Activated CD8-positive, alpha-beta T cell treated with anti-CD3 and anti-CD28 coated beads, Interleukin-2, amount 10 ng/mL, durations not matched to agents 7 days and 5 days (primary cell): Measurements from ENCODE around the gene FAM174C. TPM values are rescaled to one million over a fixed set of nuclear protein-coding genes. Genes with fewer than 3 reads are reported as not detected.
"Not testable (repeated sequence)": the region's sequence is repeated elsewhere in the genome, so short reads cannot be mapped to it uniquely, and the experiment has no call there.

ENCODE experiments used
- ATAC-seq: fragments of 150-1000 bp; cut with Tn5 transposase; one replicate; pipeline ENCODE4 v1.10.0; 2021; ENCODE audit warnings: moderate library complexity
- CTCF ChIA-PET: fragments of 350-600 bp; sonication (Branson Sonifier 250); formaldehyde crosslinking; loops from one replicate; lab custom pipeline; 2021; ENCODE audit warnings: antibody characterized with exemption; lab: Charles Lee
- POLR2A ChIA-PET: fragments of 350-600 bp; sonication (Branson Sonifier 250); formaldehyde crosslinking; loops from one replicate; lab custom pipeline; 2021; ENCODE audit warnings: antibody characterized with exemption; lab: Charles Lee
- DNase-seq: peaks from one replicate; pipeline ENCODE4 v3.0.0-alpha.2; 2020
- H3K27ac Mint-ChIP-seq: one replicate; pipeline ENCODE4 v1.8.0; 2021; ENCODE audit warnings: mild to moderate bottlenecking, mixed read lengths
- H3K27me3 Mint-ChIP-seq: one replicate; pipeline ENCODE4 v1.8.0; 2021; ENCODE audit warnings: low read depth, mixed read lengths
- H3K36me3 Mint-ChIP-seq: one replicate; pipeline ENCODE4 v1.8.0; 2021; ENCODE audit warnings: low read depth, mixed read lengths
- H3K4me1 Mint-ChIP-seq: one replicate; pipeline ENCODE4 v1.8.0; 2021; ENCODE audit warnings: low read depth, mixed read lengths
- H3K4me3 Mint-ChIP-seq: one replicate; pipeline ENCODE4 v1.8.0; 2021; ENCODE audit warnings: mild to moderate bottlenecking, mixed read lengths
- H3K9me3 Mint-ChIP-seq: one replicate; pipeline ENCODE4 v1.8.0; 2022; ENCODE audit warnings: mixed read lengths; ENCODE audit not compliant: insufficient read depth
- total RNA-seq, 2 experiments: library from RNA; stranded (reverse); gene quantifications; one replicate each; pipeline ENCODE4 v1.2.3, GENCODE V29; 2021

FAM174C gene
- total RNA-seq, 2 experiments from 2014 or later = 57.1 TPM

DNA sequence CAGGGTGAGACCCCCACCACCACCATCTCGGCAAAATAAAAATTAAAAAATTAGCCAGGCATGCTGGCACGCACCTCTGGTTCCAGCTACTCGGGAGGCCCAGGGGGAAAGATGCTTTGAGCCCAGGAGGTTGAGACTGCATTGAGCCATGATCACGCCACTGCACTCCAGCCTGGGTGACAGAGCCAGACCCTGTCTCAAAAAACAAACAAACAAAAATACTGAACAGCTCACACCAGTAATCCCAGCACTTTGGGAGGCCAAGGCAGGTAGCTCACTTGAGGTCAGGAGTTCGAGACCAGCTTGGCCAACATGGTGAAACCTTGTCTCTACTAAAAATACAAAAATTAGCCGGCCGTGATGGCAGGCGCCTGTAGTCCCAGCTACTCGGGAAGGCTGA lies 30.0 kb downstream of the FAM174C start:
- H3K36me3 Mint-ChIP-seq, H3K27me3 Mint-ChIP-seq, H3K27ac Mint-ChIP-seq, CTCF ChIA-PET, H3K4me3 Mint-ChIP-seq, H3K4me1 Mint-ChIP-seq, POLR2A ChIA-PET, ATAC-seq, DNase-seq, H3K9me3 Mint-ChIP-seq: not testable (repeated sequence)

DNA sequence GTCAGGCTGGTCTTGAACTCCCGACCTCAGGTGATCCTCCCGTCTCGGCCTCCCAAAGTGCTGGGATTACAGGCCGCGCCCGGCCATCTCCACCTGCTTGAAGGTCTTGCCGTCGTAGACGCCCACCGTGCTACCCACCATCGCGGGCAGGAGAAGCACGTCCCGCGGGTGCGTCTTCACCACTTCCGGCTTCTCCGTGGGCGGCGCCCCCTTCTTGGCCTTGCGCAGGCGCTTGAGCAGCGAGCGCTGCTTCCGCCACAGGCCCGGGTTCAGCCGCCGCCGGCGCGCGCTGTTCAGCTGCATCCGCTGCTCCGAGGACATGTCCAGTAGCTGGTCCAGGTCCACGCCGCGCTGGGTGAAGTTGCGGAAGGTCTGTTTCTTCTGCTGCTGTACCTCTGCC lies 32.0 kb downstream of the FAM174C start:
- no peaks in the 10 kb centered on the region for H3K4me1 Mint-ChIP-seq
- H3K27me3 Mint-ChIP-seq = no peaks in the 10 kb centered on the region
- H3K4me3 Mint-ChIP-seq = no peak overlapping the region
- no peak for ATAC-seq
- H3K27ac Mint-ChIP-seq = no peak overlapping the region
- H3K36me3 Mint-ChIP-seq = no peaks in the 10 kb centered on the region
- no peaks in the 10 kb centered on the region for H3K9me3 Mint-ChIP-seq
- no peak for DNase-seq
- CTCF ChIA-PET = no interaction called here
- POLR2A ChIA-PET = no interaction called here

DNA sequence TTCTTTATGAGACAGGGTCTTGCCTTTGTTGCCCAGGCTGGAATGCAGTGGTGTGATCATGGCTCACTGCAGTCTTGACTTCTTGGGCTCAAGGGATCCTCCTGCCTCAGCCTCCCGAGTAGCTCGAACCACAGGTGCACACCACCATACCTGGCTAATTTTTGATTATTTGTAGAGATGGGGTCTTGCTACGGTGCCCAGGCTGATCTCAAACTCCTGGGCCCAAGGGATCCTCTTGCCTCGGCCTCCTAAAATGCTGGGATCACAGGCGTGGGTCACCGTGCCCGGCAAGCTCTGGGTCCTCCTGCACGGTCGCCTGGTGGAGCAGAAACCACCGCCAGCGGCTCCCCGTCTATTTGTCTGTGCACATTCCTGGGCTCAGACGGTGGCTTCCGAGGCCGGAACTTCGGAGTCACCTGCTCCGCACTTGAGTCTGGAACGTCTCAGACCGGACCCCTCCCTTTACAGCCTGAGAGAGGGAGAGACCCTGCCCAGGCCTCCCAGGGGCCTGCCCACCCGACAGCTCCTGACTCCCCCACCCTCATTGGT lies 32.5 kb downstream of the FAM174C start:
- POLR2A ChIA-PET = no interaction called here
- Mint-ChIP-seq H3K4me1 (no peaks in the 10 kb centered on the region), H3K27ac (no peak overlapping the region), H3K4me3 (no peak overlapping the region), H3K27me3 (no peaks in the 10 kb centered on the region), H3K9me3 (no peaks in the 10 kb centered on the region), H3K36me3 (no peaks in the 10 kb centered on the region)
- ATAC-seq = no peak
- DNase-seq = no peak
- CTCF ChIA-PET = no interaction called here

DNA sequence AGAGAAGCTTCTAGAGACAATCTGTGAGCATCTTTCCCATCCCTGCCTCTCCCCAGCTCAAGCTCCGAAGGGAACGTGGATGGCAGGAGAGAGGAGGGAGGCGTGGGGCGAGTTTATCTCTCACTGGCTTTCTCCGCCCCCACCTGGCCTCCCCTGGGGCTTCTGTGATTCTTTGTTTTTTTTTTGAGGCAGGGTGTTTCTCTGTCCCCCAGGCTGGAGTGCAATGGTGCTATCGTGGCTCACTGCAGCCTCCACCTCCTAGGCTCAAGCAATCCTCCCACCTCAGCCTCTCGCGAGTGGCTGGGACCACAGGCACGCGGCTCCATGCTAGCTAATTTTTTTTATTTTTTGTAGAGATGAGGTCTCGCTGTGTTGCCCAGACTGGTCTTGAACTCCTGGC lies 33.4 kb downstream of the FAM174C start:
- ATAC-seq (no peak), DNase-seq (no peak)
- Mint-ChIP-seq H3K4me1 (no peaks in the 10 kb centered on the region), H3K27me3 (no peaks in the 10 kb centered on the region), H3K9me3 (no peaks in the 10 kb centered on the region), H3K36me3 (no peaks in the 10 kb centered on the region), H3K4me3 (no peak overlapping the region), H3K27ac (no peak overlapping the region)
- ChIA-PET CTCF (interaction anchor here (1.0 kb wide), 1 partner anchor 64 kb away, joined by 3 read pairs; no protein-coding TSS in a partner anchor), POLR2A (no interaction called here)

DNA sequence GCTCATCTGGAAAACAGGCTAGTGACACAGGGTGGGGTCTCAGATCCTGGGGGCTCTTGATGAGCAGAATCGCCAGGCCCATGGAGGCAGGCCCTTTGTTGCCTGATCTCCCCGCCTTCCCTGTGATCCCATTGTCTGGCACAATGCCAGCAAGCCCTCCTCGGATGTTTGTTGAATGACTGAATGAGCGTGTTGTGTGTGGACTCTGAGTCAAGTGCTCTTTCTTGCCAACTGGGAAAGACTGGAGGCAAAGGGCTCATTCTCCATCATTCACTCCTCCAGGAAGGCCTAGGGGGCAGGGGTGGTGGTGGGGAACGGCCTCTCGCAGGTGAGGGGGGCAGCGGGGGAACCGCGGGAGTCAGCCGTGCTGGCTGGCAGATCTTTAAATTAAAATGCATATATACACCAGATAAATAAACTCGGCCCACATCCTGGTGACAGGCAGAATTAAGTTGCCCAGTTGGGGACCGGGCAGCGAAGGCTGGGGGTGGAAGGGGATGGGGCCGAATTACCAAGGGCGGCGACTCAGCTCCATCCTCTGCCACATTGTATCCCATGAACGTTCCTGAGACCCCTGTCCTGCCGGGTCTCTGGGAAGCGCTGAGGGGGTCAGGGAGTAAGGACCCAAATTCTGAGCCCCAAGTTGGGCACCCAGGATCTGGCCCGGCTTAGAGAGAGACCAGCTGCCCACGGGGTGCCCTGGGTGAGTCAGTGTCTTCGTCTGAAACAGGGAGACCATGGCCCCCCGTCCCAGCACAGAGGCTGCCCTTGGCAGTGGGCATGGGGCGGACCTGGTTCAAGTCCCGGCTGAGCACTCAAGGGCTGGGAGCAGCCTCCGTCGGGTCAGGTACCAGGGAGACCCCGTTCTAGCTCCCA lies 34.9 kb downstream of the FAM174C start:
- Mint-ChIP-seq H3K27me3 (peaks cover 5% of the 10 kb centered on the region), H3K9me3 (no peaks in the 10 kb centered on the region), H3K36me3 (no peaks in the 10 kb centered on the region), H3K4me1 (no peaks in the 10 kb centered on the region), H3K4me3 (no peak overlapping the region), H3K27ac (no peak overlapping the region)
- DNase-seq = no peak
- ChIA-PET CTCF (interaction anchor here (1.6 kb wide), 1 partner anchor 66 kb away, joined by 5 read pairs; no protein-coding TSS in a partner anchor), POLR2A (interaction anchor here (0.6 kb wide), 1 partner anchor 41 kb away, joined by 3 read pairs; the partner anchor contains the start of gene CIRBP)
- ATAC-seq = no peak

DNA sequence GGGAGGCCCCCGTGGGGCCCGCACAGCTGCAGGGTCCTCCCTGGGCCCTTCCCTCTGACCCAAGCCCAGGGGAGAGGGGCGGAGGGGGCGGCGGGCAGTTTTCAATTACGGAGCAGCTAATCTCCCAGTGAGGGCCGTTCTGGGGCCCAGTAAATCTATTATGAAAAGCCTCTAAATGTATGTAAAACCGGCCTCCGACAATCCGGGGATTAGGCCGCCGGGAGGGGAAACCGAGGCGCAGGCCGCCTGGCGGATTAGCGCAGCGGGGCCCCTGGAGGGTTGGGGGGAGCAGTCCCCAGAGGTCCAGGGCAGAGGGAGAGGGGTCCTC lies 35.5 kb downstream of the FAM174C start:
- Mint-ChIP-seq H3K9me3 (no peaks in the 10 kb centered on the region), H3K4me1 (no peaks in the 10 kb centered on the region), H3K4me3 (no peak overlapping the region), H3K27me3 (peaks cover 5% of the 10 kb centered on the region), H3K27ac (no peak overlapping the region), H3K36me3 (no peaks in the 10 kb centered on the region)
- CTCF ChIA-PET = interaction anchor here (1.6 kb wide), 1 partner anchor 67 kb away, joined by 5 read pairs; no protein-coding TSS in a partner anchor
- DNase-seq (no peak), ATAC-seq (no peak)
- POLR2A ChIA-PET = interaction anchor here (0.6 kb wide), 1 partner anchor 41 kb away, joined by 3 read pairs; the partner anchor contains the start of gene CIRBP

DNA sequence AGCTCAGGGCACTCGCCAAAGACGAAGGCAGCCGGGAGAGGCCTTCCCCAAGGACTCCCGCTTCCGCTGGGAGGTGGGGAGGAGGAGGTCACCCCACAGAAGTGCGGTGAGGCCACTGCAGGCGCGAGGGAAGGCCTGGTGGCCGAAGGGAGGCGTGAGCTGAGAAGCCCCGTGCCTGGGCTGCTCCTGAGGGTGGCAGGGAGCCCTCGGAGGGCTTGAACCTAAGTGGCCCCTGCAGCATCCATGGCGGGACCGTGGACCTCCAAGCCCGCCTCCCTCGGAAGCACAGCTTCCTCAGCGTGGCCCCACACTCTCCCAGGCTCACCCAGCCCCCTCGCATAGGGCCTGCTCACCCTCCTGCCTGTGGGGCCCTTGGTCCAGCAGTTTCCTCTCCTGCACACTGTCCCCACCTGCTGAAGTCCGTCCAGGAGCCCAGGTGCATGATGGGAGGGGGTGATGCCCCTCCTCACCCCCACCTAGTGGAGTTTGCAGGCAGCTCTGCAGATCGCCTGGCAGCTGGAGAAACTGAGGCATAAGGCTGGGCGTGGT lies 36.3 kb downstream of the FAM174C start:
- Mint-ChIP-seq H3K27ac (no peak overlapping the region), H3K36me3 (no peaks in the 10 kb centered on the region), H3K4me3 (no peak overlapping the region), H3K4me1 (no peaks in the 10 kb centered on the region), H3K9me3 (no peaks in the 10 kb centered on the region), H3K27me3 (peaks cover 7% of the 10 kb centered on the region)
- no peak for ATAC-seq
- ChIA-PET POLR2A (no interaction called here), CTCF (interaction anchor here (1.6 kb wide), 1 partner anchor 68 kb away, joined by 5 read pairs; no protein-coding TSS in a partner anchor)
- DNase-seq = no peak

DNA sequence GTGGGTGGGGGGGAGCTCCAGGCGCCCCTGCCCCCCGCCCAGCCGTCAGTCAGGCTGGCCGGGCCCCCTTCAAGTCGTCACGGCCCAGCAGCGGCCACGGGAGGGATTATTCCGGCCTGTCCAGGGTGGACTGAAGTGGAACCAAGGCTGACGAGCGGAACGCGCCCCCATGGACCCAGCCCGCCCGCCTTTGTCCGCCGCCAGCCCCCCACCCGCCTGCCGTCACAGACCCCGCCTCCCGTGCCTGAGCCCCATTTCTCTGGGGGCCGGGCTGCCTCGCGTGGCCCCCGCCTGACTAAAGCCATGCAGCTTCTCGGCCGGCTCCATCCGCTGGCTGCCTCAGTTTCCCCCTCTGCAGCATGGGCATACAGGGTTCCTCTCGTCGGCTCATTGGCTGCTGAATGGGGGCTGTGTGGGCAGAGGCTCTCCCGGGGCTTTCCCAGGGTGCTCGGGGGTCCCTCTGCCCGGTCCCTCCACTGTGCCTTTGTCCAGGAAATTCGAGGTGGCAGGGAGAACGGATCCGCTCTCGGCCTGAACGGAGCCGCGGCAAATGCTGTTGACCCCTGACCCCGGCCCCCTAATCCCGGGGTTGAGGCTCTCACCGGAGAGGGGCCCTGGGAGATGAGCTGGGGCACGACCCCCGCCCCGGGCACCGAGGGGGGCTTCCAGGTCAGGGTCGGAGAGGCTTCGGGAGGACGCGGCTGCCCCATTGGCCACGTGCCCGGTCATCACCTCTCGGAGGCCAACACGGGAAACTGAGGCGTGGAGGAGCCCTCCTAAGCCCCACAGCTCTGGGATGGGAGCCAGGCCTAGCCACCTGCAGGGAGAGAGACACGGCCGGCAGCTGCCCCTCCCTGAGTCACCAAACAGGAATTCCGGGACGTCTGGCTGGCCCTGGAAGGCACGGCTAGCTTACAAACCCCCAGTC lies 37.7 kb downstream of the FAM174C start:
- Mint-ChIP-seq H3K27ac (no peak overlapping the region), H3K36me3 (no peaks in the 10 kb centered on the region), H3K9me3 (no peaks in the 10 kb centered on the region), H3K27me3 (peaks cover 13% of the 10 kb centered on the region), H3K4me3 (no peak overlapping the region), H3K4me1 (no peaks in the 10 kb centered on the region)
- ATAC-seq (no peak), DNase-seq (no peak)
- CTCF ChIA-PET = no interaction called here
- POLR2A ChIA-PET = no interaction called here

DNA sequence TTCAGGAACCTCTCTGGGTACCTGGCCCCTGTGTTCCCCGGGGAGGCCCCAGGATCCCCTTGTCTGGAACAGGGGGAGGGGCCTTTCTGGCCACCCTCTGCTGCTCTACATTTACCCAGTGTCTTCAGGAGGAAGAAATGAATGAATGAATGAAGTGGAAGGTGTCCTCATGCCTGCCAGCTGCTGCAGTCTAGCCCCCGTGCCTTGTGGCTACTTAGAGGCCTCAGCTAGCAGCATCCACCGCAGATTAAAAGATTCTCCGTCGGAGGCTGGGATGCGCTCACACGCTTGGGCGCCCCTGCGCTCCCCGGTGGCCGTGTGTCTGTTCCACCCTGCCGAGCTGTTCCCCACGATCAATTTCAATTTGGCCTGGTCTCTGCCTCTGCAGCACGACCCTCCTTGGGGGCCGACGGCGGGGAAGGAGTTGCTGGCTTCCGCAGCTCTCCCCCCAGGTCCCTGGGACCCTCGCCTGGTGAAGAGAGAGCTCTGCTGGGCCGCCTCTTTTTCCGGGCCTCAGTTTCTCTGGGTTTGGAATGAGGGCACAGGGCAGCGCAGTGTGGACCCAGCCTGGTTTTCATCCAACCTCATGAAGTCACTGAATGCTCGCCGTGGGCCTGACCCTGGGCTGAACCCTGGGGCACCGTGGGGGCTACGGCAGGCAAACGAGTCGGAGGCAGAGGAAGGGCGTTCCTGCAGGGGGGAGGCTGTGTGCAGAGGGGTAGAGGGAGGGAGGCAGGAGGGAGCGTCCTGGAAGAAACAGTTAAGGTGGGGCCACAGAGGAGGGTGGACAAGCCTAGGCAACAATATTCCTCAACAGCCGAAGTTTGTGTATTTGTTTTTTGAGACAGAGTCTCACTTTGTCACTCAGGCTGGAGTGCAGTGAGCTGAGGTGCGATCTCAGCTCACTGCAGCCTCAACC lies 38.6 kb downstream of the FAM174C start:
- DNase-seq = no peak
- peaks cover 14% of the 10 kb centered on the region for H3K27me3 Mint-ChIP-seq
- no peaks in the 10 kb centered on the region for H3K4me1 Mint-ChIP-seq
- CTCF ChIA-PET = interaction anchor here (3.5 kb wide), 1 partner anchor 50 kb away, joined by 11 read pairs; no protein-coding TSS in a partner anchor
- POLR2A ChIA-PET = no interaction called here
- H3K9me3 Mint-ChIP-seq = no peaks in the 10 kb centered on the region
- H3K27ac Mint-ChIP-seq = no peak overlapping the region
- H3K36me3 Mint-ChIP-seq = no peaks in the 10 kb centered on the region
- no peak overlapping the region for H3K4me3 Mint-ChIP-seq
- ATAC-seq = no peak

DNA sequence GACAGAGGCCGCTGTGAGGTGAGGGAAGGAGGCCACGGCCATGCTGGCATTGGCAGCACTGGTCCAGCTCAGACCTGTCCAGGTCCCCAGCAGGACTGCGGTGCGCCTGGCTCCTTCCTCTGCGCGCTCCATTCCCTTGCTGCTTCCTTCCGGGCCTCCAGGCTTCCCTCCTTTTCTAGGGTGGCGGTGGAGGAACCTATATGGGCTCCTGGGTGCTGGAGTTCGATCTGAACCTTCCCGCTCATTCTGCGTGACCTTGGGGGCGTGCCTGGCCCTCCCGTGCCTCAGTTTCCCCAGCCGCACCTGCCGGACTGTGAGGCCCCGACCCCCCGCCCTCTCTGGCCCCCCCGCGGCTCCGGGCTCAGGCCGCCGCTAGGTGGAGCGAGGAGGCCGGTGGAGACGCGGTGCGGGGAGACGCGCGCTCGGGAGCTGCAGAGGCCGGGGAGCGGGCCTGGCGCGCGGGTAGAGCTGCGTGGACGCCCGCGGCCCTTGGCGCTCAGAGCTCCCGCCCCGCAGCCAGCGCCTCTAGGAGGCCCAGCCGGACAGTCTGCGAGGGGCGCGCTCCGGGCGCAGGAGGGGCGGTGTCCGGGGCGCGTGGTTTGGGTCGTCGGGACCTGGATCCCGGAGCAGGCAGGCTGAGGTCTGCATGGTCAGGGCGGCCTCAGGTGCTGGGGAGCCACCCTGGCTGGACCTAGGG lies 40.3 kb downstream of the FAM174C start:
- POLR2A ChIA-PET = no interaction called here
- H3K4me1 Mint-ChIP-seq = no peaks in the 10 kb centered on the region
- CTCF ChIA-PET = interaction anchor here (0.6 to 3.5 kb wide), 11 partner anchors 12 to 422 kb away, joined by 3 to 11 read pairs (median 3); partner anchors contain the start of genes MED16 and RNU6-9
- H3K27me3 Mint-ChIP-seq = peaks cover 19% of the 10 kb centered on the region
- no peak overlapping the region for H3K27ac Mint-ChIP-seq
- ATAC-seq = peak; percentile 75
- H3K9me3 Mint-ChIP-seq = no peaks in the 10 kb centered on the region
- peak; percentile 47 for DNase-seq
- no peaks in the 10 kb centered on the region for H3K36me3 Mint-ChIP-seq
- H3K4me3 Mint-ChIP-seq = no peak overlapping the region
